A673 (cell line): ENCODE results near the gene TMPRSS11E.

Experiments
- CTCF ChIP-seq: fragments of 300-800, 200-600 bp; sonication (generic); conservative IDR thresholded peaks from 2 replicates; pipeline ENCODE4 v1.5.1; 2017; ENCODE audit warnings: low read depth, mild to moderate bottlenecking, antibody characterized with exemption, low read length, moderate library complexity, mixed read lengths
- EZH2 ChIP-seq: fragments of 200-600 bp; sonication (generic); IDR thresholded peaks from 2 replicates; pipeline ENCODE4 v1.6.1; 2017; ENCODE audit warnings: borderline replicate concordance, low read depth, mild to moderate bottlenecking, mixed read lengths, antibody characterized with exemption, low read length; ENCODE audit not compliant: poor library complexity, severe bottlenecking

- no peak for TF ChIP-seq CTCF
- TF ChIP-seq EZH2: no peak
Measured at GRCh38 chr4:68451246-68452211, 4.3 kb downstream of the TMPRSS11E start.
